ENCODE results near the gene NID2. TPM values are rescaled to one million over a fixed set of nuclear protein-coding genes. Genes with fewer than 3 reads are reported as not detected.

NID2 gene
- polyA plus RNA-seq, 1 of the 3 experiments (the other 2 are of a cell fraction) = 22.7 TPM

GRCh38 chr14:51977075-51977474 lies 91.8 kb downstream of the NID2 start:
- no peaks in the 10 kb centered on the region for H4K20me1 ChIP-seq (ENCODE audit: insufficient read depth)
- H3K27ac ChIP-seq (ENCODE audit: low read depth in 2 of 2, low read length in 1 of 2) = no peak overlapping the region
- no peaks in the 10 kb centered on the region for H3F3A ChIP-seq (replicated peaks; ENCODE audit: insufficient read depth)
- no peaks in the 10 kb centered on the region for H3K27me3 ChIP-seq (ENCODE audit: insufficient read depth)
- 97% methylated on average over 5 of the region's 5 CpGs for WGBS (ENCODE audit: low lambda C conversion rate)
- CTCF ChIA-PET = interaction anchor here (2.2 to 7.1 kb wide), 5 partner anchors 10 to 694 kb away, joined by 10 to 81 read pairs (median 35); partner anchors contain the start of gene GNG2
- H3K79me2 ChIP-seq (ENCODE audit: insufficient read depth) = no peaks in the 10 kb centered on the region
- H3K4me2 ChIP-seq = no peak overlapping the region
- no peaks in the 10 kb centered on the region for H3K36me3 ChIP-seq (replicated peaks in 1 of 2; ENCODE audit: control insufficient read depth in 1 of 2, insufficient read depth in 2 of 2, low read length in 1 of 2)
- H3K4me1 ChIP-seq (ENCODE audit: control insufficient read depth in 1 of 2, insufficient read depth in 2 of 2, low read depth in 1 of 2, low read length in 1 of 2) = peaks cover 0 to 5% of the 10 kb centered on the region in 2 experiments; a peak in 2 of 4 replicates
- TF ChIP-seq TCF12 (IDR thresholded peaks at IDR 0.05) = no peak
- TF ChIP-seq CTCF (IDR thresholded peaks at IDR 0.05) = no peak
- no peak for TF ChIP-seq GATA2 (CRISPR knock-in tag; IDR thresholded peaks at IDR 0.05)
- TF ChIP-seq CHD2 (IDR thresholded peaks at IDR 0.05; ENCODE audit: low read length, partially characterized antibody) = no peak
- no peak for TF ChIP-seq SMC3 (IDR thresholded peaks at IDR 0.05; ENCODE audit: low read depth, low read length)
- no peak for TF ChIP-seq MXI1 (IDR thresholded peaks at IDR 0.05; ENCODE audit: low read depth, low read length)
- no peak for TF ChIP-seq FOXM1 (IDR thresholded peaks at IDR 0.05; ENCODE audit: low read depth)
- no peak for TF ChIP-seq EZH2phosphoT487 (IDR thresholded peaks at IDR 0.05; ENCODE audit: borderline replicate concordance, low read depth)
- TF ChIP-seq ELF1 (IDR thresholded peaks at IDR 0.05) = no peak
- TF ChIP-seq EP300 (IDR thresholded peaks at IDR 0.05; ENCODE audit: borderline replicate concordance in 1 of 2, low read depth in 1 of 2, low read length in 1 of 2) = no peak
- no peak for TF ChIP-seq SIN3A (IDR thresholded peaks at IDR 0.05; ENCODE audit: borderline replicate concordance, low read depth, low read length)
- no peak for TF ChIP-seq FOXJ3 (CRISPR knock-in tag; IDR thresholded peaks at IDR 0.05)
- TF ChIP-seq, protein P1, sequence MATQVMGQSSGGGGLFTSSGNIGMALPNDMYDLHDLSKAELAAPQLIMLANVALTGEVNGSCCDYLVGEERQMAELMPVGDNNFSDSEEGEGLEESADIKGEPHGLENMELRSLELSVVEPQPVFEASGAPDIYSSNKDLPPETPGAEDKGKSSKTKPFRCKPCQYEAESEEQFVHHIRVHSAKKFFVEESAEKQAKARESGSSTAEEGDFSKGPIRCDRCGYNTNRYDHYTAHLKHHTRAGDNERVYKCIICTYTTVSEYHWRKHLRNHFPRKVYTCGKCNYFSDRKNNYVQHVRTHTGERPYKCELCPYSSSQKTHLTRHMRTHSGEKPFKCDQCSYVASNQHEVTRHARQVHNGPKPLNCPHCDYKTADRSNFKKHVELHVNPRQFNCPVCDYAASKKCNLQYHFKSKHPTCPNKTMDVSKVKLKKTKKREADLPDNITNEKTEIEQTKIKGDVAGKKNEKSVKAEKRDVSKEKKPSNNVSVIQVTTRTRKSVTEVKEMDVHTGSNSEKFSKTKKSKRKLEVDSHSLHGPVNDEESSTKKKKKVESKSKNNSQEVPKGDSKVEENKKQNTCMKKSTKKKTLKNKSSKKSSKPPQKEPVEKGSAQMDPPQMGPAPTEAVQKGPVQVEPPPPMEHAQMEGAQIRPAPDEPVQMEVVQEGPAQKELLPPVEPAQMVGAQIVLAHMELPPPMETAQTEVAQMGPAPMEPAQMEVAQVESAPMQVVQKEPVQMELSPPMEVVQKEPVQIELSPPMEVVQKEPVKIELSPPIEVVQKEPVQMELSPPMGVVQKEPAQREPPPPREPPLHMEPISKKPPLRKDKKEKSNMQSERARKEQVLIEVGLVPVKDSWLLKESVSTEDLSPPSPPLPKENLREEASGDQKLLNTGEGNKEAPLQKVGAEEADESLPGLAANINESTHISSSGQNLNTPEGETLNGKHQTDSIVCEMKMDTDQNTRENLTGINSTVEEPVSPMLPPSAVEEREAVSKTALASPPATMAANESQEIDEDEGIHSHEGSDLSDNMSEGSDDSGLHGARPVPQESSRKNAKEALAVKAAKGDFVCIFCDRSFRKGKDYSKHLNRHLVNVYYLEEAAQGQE (IDR thresholded peaks at IDR 0.05; ENCODE audit: low read depth, low read length) = no peak
- TF ChIP-seq GABPA (IDR thresholded peaks at IDR 0.05; ENCODE audit: low read depth) = no peak
- no peak for TF ChIP-seq POLR2AphosphoS5 (IDR thresholded peaks at IDR 0.05; ENCODE audit: low read depth, low read length)
- no peak for TF ChIP-seq TAF1 (IDR thresholded peaks at IDR 0.05; ENCODE audit: borderline replicate concordance, low read depth, low read length)
- H3K9ac ChIP-seq = no peak overlapping the region
- H3K9me3 ChIP-seq = no peaks in the 10 kb centered on the region
- POLR2A ChIA-PET = no interaction called here
- no peaks in the 10 kb centered on the region for H3K9me2 ChIP-seq
- no peak overlapping the region for H3K4me3 ChIP-seq (ENCODE audit: low read depth in 2 of 2, low read length in 1 of 2)
- H2AFZ ChIP-seq (ENCODE audit: low read depth) = no peak overlapping the region
- no peak for DNase-seq

Measured in SK-N-SH (cell line).